Measurements from ENCODE around the gene POP4.

The POP4 gene

DNA sequence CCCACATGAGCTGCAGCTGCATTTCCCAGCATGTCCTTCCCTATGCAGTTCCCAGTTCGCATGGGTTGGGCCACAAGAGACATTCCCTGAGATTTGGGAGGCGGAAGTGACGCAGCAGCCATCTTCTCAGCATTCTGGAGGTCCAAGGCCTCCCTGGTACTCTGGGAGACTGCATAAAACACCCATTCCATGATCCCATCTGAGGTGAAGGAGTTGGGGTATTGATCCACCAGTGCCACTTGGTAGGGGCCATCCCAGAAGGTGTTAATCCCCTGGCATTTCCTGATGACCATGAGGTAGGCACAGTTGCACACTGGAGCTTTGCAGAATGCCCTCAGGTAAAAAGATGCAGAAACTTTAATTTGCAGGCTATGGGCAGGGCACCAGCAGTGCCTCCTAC, 25.4 kb downstream of the POP4 start:
- no peak for DNase-seq (ENCODE audit: low spot score)

DNA sequence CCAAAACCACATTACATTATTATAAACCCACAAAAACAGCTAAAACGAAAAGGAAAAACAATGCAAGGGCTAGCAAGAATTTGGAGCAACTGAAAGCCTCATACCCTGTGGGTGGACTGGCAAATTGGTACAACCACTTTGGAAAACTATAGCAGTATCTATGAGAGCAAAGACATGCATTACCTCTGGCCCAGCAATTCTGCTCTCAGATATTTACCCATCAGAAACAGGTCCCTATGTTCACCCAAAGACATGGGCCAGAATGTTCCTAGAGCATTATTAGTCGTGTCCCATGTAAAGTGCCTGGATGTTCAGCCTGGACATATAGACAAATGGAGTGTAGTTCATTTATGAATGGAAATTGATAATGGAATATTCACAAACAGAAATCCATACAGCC, 27.9 kb downstream of the POP4 start:
- no peak for DNase-seq (ENCODE audit: low spot score)

DNA sequence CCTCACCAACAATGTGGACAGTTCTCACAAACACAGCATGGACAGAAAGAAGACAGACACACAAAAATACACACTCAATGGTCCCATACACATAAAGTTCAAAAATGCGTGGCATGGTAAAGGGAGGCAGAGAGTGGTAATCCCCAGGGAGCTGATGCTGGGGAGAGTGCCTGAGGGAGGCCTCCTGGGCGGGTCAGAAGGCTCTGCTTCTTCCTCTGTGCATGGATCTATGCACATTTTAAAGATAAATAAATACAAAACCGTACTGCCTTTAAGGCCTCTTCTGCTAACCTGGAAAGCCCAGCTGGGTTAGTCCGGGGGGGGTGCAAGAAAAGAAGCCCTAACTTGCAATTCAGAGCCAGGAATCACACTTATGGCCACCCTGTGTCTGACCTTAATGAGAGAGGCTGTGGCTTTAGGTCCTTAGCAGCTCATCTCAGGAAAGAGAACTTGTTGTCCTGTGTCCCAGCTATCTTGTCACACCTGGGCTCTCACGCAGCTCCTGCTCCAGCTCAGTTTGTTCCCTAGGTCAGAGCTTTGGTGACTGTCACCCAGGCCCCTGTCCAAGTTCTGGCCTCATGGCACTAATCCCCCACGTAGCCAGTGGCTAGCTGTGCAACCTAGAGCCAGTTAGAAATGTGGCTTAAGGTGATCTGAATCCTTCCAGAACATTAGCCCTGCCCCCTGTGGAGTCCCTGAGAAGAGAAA, 28.5 kb downstream of the POP4 start:
- no peak for DNase-seq (ENCODE audit: low spot score)

- DNase-seq (ENCODE audit: low spot score): no peak
These were observed 29.9 kb downstream of the POP4 start for GRCh38 chr19:29635963-29636362.

GRCh38 chr19:29636553-29637360, 30.7 kb downstream of the POP4 start:
- DNase-seq (ENCODE audit: low spot score): peak; percentile 43

GRCh38 chr19:29639086-29639485, 33.0 kb downstream of the POP4 start:
- no peak for DNase-seq (ENCODE audit: low spot score)

DNA sequence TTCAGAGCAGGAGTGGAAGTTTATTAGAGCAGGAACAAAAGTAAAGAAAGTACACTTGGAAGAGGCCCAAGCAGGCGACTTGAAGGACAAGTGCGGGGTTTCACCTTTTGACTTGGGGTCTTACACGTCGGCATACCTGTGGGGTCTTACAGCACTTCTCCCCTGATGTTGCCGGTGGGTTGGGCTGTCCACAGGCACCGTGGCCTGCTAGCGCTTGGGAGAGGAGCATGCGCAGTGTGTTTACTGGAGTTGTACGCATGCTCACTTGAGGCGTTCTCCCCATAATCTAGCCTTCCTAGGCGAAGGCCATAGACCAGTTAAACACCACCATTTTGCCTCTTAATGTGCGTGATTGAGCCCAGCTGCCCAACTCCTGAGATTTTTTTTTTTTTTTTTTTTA, 34.1 kb downstream of the POP4 start:
- DNase-seq (ENCODE audit: low spot score): no peak

- no peak for DNase-seq (ENCODE audit: low spot score)
These were observed 35.5 kb downstream of the POP4 start for GRCh38 chr19:29641597-29641996.

DNA sequence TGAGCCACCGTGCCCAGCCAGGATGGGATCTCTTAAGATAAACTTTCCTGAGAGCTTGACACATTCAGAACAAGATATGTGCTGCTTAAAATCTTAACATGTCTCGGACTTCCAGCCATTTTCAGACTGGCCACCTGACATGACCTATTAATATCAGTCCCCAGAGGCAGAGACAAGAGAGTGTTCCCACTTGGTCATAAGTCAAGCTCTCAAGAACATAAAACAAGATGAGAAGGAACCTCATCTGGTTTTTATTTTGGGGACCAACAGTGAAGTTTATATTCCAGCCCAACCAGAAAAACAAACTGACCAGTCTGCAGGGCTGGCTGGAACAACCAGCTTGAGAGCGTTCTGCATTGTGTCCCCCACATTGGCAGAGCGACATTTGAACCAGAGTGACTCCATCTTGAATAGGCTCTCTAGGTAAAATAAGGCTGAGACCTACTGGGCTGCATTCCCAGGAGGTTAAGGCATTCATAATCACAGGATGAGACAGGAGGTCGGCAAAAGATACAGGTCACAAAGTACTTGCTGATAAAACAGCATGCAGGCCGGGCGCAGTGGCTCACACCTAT, 37.4 kb downstream of the POP4 start:
- no peak for DNase-seq (ENCODE audit: low spot score)

DNA sequence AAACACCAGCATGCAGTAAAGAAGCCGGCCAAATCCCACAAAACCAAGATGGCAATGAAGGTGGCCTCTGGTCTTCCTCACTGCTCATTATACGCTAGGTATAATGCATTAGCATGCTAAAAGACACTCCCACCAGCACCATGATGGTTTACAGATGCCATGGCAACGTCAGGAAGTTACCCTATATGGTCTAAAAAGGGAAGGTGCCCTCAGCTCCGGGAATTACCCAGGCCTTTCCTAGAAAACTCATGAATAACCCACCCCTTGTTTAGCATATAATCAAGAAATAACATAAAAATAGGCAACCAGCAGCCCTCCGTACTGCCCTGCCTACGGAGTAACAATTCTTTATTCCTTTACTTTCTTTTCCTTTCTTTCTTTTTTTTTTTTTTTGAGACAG, 38.1 kb downstream of the POP4 start:
- no peak for DNase-seq (ENCODE audit: low spot score)

DNA sequence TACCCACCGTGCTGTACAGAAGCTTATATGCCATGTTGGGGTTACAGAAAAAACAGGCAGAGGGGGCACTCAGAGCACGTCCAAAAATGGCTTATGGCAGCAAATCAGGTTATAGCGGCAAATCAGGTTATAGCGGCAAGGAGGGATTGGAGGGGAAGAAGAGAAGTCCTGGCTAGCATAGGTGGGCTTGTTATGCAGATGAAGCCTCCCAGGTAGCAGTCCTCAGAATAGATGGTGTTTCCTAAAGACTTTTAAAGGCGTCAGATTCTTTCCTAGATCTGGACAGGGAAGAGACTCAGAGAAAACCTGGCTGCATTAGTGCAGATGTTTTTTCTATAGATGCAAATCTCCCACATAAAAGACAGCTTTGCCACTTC, 39.4 kb downstream of the POP4 start:
- DNase-seq (ENCODE audit: low spot score): no peak

GRCh38 chr19:29645911-29646310, 39.8 kb downstream of the POP4 start:
- peak; percentile 58 for DNase-seq (ENCODE audit: low spot score)

GRCh38 chr19:29650772-29651387, 44.8 kb downstream of the POP4 start:
- no peak for DNase-seq (ENCODE audit: low spot score)

GRCh38 chr19:29651622-29652394, 45.7 kb downstream of the POP4 start:
- no peak for DNase-seq (ENCODE audit: low spot score)

DNA sequence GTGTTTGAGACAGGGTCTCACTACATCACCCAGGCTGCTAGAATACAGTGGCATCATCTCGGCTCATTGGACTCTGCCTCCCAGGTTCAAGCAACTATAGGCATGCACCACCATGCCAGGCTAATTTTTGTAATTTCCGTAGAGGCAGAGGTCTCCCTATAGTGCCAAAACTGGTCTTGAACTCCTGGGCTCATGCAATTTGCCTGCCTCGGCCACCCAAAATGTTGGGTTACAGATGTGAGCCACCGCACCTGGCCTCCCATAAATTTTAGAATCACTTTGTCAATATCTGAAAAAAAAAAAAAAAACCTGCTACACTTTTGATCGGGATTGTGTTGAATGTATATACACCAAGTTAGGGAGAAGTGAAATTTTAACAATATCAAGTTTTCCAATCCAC, 47.3 kb downstream of the POP4 start:
- no peak for DNase-seq (ENCODE audit: low spot score)

- DNase-seq (ENCODE audit: low spot score): no peak
These were observed 49.7 kb downstream of the POP4 start for GRCh38 chr19:29655648-29656335.

- DNase-seq (ENCODE audit: low spot score): peak; percentile 26
These were observed 52.3 kb downstream of the POP4 start for GRCh38 chr19:29658221-29658991.

DNA sequence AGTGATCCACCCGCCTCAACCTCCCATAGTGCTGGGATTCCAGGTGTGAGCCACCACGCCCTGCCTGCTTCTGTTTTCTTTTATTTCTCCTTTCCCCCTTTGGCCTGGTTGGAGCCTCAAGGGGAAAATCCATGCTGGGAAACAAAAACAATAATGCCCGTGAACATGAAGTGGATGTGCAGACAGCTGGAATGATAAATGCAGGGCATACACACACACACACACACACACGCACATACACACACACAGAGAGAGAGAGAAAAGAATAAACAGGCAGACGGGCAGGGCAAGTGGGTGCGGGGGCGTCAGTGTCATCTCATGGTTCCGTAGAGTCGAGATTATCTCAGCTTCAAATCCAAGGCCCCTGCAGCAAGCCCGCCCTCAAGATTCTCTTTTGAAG, 54.8 kb downstream of the POP4 start:
- DNase-seq (ENCODE audit: low spot score): no peak

DNA sequence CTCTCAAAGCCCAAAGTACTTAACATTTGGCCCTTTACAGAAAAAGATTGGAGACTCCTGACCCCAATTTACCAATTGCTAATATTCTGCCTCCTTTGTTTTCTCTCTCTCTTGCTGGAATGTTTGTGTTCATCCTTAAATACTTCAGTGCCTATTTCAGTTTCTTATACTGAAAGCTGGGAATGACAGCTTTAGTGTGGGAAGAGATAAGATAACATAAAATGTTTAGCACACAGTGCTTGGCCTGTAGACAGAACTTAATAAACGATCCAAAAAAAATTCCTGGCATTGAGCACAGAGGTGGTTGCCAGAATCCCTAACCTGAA, 56.2 kb downstream of the POP4 start:
- no peak for DNase-seq (ENCODE audit: low spot score)

- DNase-seq (ENCODE audit: low spot score): peak; percentile 94
These were observed 56.7 kb downstream of the POP4 start for GRCh38 chr19:29662604-29663404.
